GM12801 (cell line): Measurements from ENCODE around the gene TMEM50B.

ENCODE experiments used
- CTCF ChIP-seq: IDR thresholded peaks from one replicate; pipeline ENCODE4 v1.5.1; 2011; ENCODE audit warnings: control low read depth; ENCODE audit not compliant: insufficient read length; ENCODE audit errors: extremely low read depth

TMEM50B gene

GRCh38 chr21:33421713-33422393 lies 57.9 kb downstream of the TMEM50B start:
- TF ChIP-seq CTCF = no peak

GRCh38 chr21:33419538-33420123 lies 60.1 kb downstream of the TMEM50B start:
- TF ChIP-seq CTCF = no peak

DNA sequence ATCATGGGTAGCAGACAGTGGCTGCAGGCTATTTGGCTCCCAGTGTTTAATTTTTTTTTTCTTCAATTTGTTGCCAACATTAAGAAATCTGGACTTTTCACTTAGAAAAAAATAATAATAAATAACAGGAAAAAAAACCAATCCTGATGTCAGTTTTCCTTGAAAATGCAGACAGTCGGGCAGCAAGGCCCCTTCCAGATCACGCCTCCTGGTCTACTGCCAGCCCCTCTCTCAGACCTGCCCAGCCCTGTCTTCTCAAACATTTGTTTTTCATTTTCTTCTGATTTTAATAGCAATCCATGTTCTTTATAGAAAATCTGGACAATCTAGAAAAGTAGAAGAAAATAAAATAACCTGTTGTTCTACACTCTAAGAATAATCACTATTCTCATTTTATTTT lies 61.1 kb downstream of the TMEM50B start:
- no peak for TF ChIP-seq CTCF

- no peak for TF ChIP-seq CTCF
These were observed 64.8 kb downstream of the TMEM50B start for GRCh38 chr21:33414926-33415325.

DNA sequence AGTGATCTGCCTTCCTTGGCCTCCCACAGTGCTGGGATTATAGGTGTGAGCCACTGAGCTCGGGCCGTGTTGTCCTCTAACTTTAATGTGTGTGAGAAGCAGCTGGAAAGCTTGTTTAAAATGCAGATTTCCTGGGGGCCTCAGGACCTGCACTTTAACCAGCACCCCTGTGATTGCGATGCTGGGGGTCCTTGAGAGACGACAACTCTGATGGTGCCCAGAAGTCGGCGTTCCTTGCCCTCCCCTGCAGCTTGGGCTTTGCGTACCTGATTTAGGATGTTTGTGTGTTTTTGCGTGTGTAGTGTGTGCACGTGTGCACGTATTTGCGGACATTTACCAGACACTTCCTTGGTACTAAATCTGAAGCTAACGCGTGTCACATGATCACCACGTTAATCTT lies 65.7 kb downstream of the TMEM50B start:
- no peak for TF ChIP-seq CTCF

DNA sequence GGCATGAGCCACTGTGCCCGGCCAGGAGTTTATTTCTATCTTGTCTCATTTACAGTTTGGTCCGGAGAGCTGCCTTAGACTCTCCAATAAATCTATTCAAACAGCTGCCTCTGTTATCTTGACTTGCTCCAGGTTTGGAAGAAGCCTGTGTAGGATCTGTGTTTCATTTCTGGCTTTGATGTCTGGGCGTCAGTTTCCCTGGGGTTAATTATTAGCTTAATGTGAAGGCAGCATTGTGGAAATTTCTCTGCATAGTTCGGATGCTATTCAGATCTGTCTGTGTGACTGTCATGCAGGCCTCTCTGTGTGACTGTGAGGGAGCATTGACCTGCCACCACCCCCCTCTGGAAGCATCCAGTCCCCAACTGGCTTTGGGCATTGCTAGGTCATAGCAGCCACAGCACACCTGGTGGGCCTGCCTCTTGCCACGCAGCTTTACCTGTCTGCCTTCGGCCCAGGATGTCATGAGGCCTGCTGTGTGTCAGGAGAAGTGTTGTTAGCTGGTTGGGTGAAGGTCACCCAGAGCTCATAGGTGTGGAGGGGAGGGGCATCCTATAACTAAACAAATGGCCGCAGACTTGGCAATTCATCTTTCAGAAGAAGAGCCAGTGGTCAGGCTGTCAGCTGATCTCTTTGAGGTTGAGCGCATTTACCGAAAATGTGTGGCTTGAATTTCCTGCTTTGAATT lies 66.8 kb downstream of the TMEM50B start:
- no peak for TF ChIP-seq CTCF

- no peak for TF ChIP-seq CTCF
These were observed 67.8 kb downstream of the TMEM50B start for GRCh38 chr21:33411949-33412430.
